ENCODE data around the gene PRKD2.

DNA sequence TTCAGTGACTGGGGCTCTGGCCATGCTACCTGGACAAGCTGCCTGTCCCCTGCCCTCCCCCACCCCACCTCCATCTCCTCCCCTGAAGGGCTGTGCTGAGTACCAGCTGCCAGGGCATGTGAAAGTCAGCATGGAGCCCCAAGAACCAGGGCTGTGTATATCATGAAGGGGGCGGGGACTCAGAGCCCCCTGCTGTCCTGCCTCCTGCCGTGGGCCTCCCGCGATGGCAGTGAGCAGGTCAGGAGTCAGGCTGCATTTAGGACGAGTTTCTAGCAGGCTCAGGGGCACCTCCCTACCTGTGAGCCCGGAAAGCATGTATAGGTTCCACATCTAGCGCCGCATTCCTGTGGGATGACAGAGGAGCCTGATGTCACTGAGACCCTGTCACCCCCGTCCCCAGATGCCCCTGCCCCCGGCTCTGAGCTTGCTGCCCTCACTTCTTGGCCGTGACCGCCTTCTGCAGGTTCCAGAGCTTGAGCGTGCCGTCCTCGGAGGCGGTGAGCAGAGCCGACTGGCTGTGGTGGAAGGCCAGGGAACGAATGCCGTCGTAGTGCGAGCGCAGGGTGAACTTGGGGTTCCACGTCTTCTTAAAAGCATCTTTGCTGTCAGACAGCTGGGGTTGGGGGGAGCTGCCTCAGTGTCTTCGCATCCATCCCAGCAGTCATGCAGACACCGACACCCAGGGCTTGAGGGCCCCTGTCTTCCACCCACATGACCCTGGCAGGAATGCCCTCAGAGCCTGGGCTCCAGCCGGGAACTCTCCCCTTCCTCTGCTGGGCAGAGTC lies 8.3 kb upstream of the PRKD2 start:
- TF ChIP-seq POLR2A (IDR thresholded peaks at IDR 0.05) (no peak), EP300 (IDR thresholded peaks at IDR 0.05) (no peak)

Measured in tibial nerve (tissue), 3 donors.